Endothelial cell of umbilical vein (primary cell): ENCODE data around the gene CASP10. TPM values are rescaled to one million over a fixed set of nuclear protein-coding genes. Genes with fewer than 3 reads are reported as not detected.

ENCODE experiments used
- BruUV-seq: library from RNA; stranded (reverse); fragments of 400-500 nt; replicated peaks from 2 replicates; lab custom pipeline; 2021; lab: Mats Ljungman, UMichigan
- CTCF ChIA-PET: fragments of 300-600, 350-600 bp; sonication (Branson Sonifier 250); formaldehyde crosslinking; loops from one replicate; lab custom pipeline; 2021; ENCODE audit warnings: antibody characterized with exemption, inconsistent platforms; lab: Charles Lee
- POLR2A ChIA-PET: fragments of 300-600, 350-600 bp; sonication (Branson Sonifier 250); formaldehyde crosslinking; loops from one replicate; lab custom pipeline; 2021; ENCODE audit warnings: antibody characterized with exemption, inconsistent platforms; lab: Charles Lee
- DNase-seq: peaks from one replicate; pipeline ENCODE4 v3.0.0-alpha.2; 2011; ENCODE audit warnings: low read depth, low spot score
- FAIRE-seq: peaks from 2 replicates; lab custom pipeline; 2011; peaks lifted over from hg19 to GRCh38; lab: Jason Lieb, UNC
- H2AFZ ChIP-seq: 2 replicates; pipeline ENCODE4 v1.6.0; 2012; ENCODE audit warnings: low read depth, low read length, control low read depth, inconsistent platforms
- H3K27ac ChIP-seq: 2 replicates; pipeline ENCODE4 v1.5.1; 2011; ENCODE audit warnings: low read depth, mild to moderate bottlenecking, control low read depth, low read length, moderate library complexity; ENCODE audit not compliant: insufficient read depth
- H3K27me3 ChIP-seq, 2 experiments: 2 replicates each; pipeline versions ENCODE4 v1.6.0 to v1.6.1; 2011; ENCODE audit warnings: low read length in 2 of 2, mixed read lengths in 1 of 2; ENCODE audit not compliant: control insufficient read depth in 2 of 2, insufficient read depth in 2 of 2
- H3K36me3 ChIP-seq, 2 experiments: 2 replicates in 1 of 2; 3 replicates in 1 of 2; pipeline ENCODE4 v1.5.1; 2011; ENCODE audit warnings: low read length in 2 of 2, mild to moderate bottlenecking in 1 of 2, moderate library complexity in 1 of 2; ENCODE audit not compliant: control insufficient read depth in 2 of 2, insufficient read depth in 2 of 2; ENCODE audit errors: extremely low read depth in 1 of 2
- H3K4me1 ChIP-seq: 3 replicates; pipeline ENCODE4 v1.5.1; 2011; ENCODE audit warnings: mild to moderate bottlenecking, low read length; ENCODE audit not compliant: control insufficient read depth, insufficient read depth; ENCODE audit errors: extremely low read depth
- H3K4me2 ChIP-seq: 2 replicates; pipeline ENCODE4 v1.6.1; 2011; ENCODE audit warnings: low read length, control low read depth, mixed read lengths; ENCODE audit not compliant: insufficient read depth
- H3K4me3 ChIP-seq, 3 experiments: fragments of 200-600 bp in 1 of 3; sonication (generic), shearing (Covaris generic) in 1 of 3; replicated peaks in 1 of 3; 2 replicates each; pipeline ENCODE4 v1.5.1; 2011 to 2016; ENCODE audit warnings: control low read depth in 3 of 3, low read length in 3 of 3, mild to moderate bottlenecking in 2 of 3, inconsistent platforms in 1 of 3, low read depth in 1 of 3, moderate library complexity in 1 of 3; ENCODE audit not compliant: insufficient read depth in 1 of 3
- H3K79me2 ChIP-seq: 2 replicates; pipeline ENCODE4 v1.6.0; 2012; ENCODE audit warnings: low read length, inconsistent platforms; ENCODE audit not compliant: control insufficient read depth, insufficient read depth
- H3K9ac ChIP-seq: replicated peaks from 2 replicates; pipeline ENCODE3; 2011; ENCODE audit warnings: low read length, control low read depth; ENCODE audit not compliant: insufficient read depth; ENCODE audit errors: extremely low read depth
- H3K9me1 ChIP-seq: replicated peaks from 3 replicates; pipeline ENCODE4 v1.6.0; 2011; ENCODE audit warnings: mild to moderate bottlenecking, low read length; ENCODE audit not compliant: control insufficient read depth, insufficient read depth; ENCODE audit errors: extremely low read depth
- H3K9me3 ChIP-seq: replicated peaks from 2 replicates; pipeline ENCODE4 v1.5.1; 2012; ENCODE audit warnings: low read length, inconsistent platforms; ENCODE audit not compliant: control insufficient read depth, insufficient read depth
- H4K20me1 ChIP-seq: replicated peaks from 2 replicates; pipeline ENCODE3; 2011; ENCODE audit warnings: mild to moderate bottlenecking, low read length; ENCODE audit not compliant: control insufficient read depth, insufficient read depth; ENCODE audit errors: extremely low read depth
- CTCF ChIP-seq, 2 donors: IDR thresholded peaks; 1 replicate in 1 of 2; 2 replicates in 1 of 2; pipeline ENCODE4 v1.5.1; 2011; ENCODE audit warnings: low read length in 2 of 2, mild to moderate bottlenecking in 2 of 2, moderate library complexity in 2 of 2, control low read depth in 1 of 2, inconsistent platforms in 1 of 2, low read depth in 1 of 2; ENCODE audit not compliant: insufficient read depth in 1 of 2; ENCODE audit errors: extremely low read depth in 1 of 2
- EZH2 ChIP-seq: IDR thresholded peaks from 2 replicates; pipeline ENCODE4 v1.6.1; 2012; ENCODE audit warnings: borderline replicate concordance, low read depth, mild to moderate bottlenecking, moderate library complexity, low read length, inconsistent platforms; ENCODE audit not compliant: severe bottlenecking
- FOS ChIP-seq: IDR thresholded peaks from 2 replicates; pipeline ENCODE4 v1.6.1; 2011; ENCODE audit warnings: mild to moderate bottlenecking, low read length, moderate library complexity, borderline replicate concordance; ENCODE audit not compliant: insufficient read depth
- GATA2 ChIP-seq: IDR thresholded peaks from 2 replicates; pipeline ENCODE4 v1.7.0; 2011; ENCODE audit warnings: low read depth, mild to moderate bottlenecking, moderate library complexity, mixed read lengths, low read length; ENCODE audit not compliant: insufficient read length, insufficient read depth
- JUN ChIP-seq: IDR thresholded peaks from 2 replicates; pipeline ENCODE4 v1.6.1; 2011; ENCODE audit warnings: borderline replicate concordance, low read depth; ENCODE audit not compliant: insufficient read length, insufficient read depth
- MAX ChIP-seq: IDR thresholded peaks from 2 replicates; pipeline ENCODE4 v1.6.1; 2011; ENCODE audit not compliant: insufficient read depth, insufficient read length
- MYC ChIP-seq: IDR thresholded peaks from one replicate; pipeline ENCODE4 v1.6.1; 2011; ENCODE audit warnings: mild to moderate bottlenecking, low read depth, low read length
- POLR2A ChIP-seq: IDR thresholded peaks from 2 replicates; pipeline ENCODE4 v1.6.1; 2012; ENCODE audit warnings: low read depth, mild to moderate bottlenecking, control low read depth, low read length
- POLR2AphosphoS5 ChIP-seq: IDR thresholded peaks from 2 replicates; pipeline ENCODE4 v1.6.1; 2012; ENCODE audit warnings: low read depth, mild to moderate bottlenecking, control low read depth, low read length, moderate library complexity; ENCODE audit not compliant: insufficient read depth
- dilution Hi-C: fragments of 300-500 bp; cut with MboI; formaldehyde crosslinking; loops from one replicate; pipeline ENCODE4 v1.15.0; 2019; ENCODE audit warnings: low sequenced_read_pairs; ENCODE audit not compliant: extremely low pct_ligation_motif_present
- intact Hi-C: fragments of 100-400 bp; cut with micrococcal nuclease; formaldehyde crosslinking; loops from one replicate; pipeline ENCODE4 v1.10.0; 2022
- polyA plus RNA-seq, 4 experiments: library from polyadenylated mRNA; depleted of rRNA in 3 of 4; stranded (reverse) in 3 of 4; unstranded in 1 of 4; fragments of >200 nt; gene quantifications; 2 replicates each; pipeline versions ENCODE4 v1.2.1 to v1.2.3, GENCODE V29; 2011 to 2012; ENCODE audit warnings: missing spikeins in 1 of 4
- total RNA-seq: library from RNA; stranded (reverse); gene quantifications from 2 replicates; pipeline ENCODE4 v1.2.3, GENCODE V29; 2021

Gene CASP10
- total and polyA plus RNA-seq, 2 donors (not counting 3 experiments of a cell fraction or from before 2014, with no cell fraction given): 16.4 to 37.6 TPM

GRCh38 chr2:201137505-201138400, 45.2 kb upstream of the CASP10 start:
- no peak overlapping the region for H2AFZ ChIP-seq
- peaks cover 73% of the 10 kb centered on the region for H3K79me2 ChIP-seq
- H3K9me3 ChIP-seq: no peaks in the 10 kb centered on the region
- H3K4me1 ChIP-seq: peaks cover 33% of the 10 kb centered on the region
- POLR2A ChIA-PET: no interaction called here
- no peaks in the 10 kb centered on the region for H4K20me1 ChIP-seq
- dilution Hi-C loops: no loop called here
- no peaks in the 10 kb centered on the region for H3K9me1 ChIP-seq
- no peaks in the 10 kb centered on the region for H3K27me3 ChIP-seq
- no TSS peak for BruUV-seq
- CTCF ChIA-PET: interaction anchor here (0.9 to 2.3 kb wide), 3 partner anchors 8 to 20 kb away, joined by 4 to 9 read pairs (median 5); no protein-coding TSS in a partner anchor
- H3K4me3 ChIP-seq: no peak overlapping the region
- peaks cover 35 to 40% of the 10 kb centered on the region in 2 experiments for H3K36me3 ChIP-seq
- no peak overlapping the region for H3K4me2 ChIP-seq
- no peak for TF ChIP-seq CTCF (IDR thresholded peaks at IDR 0.05; ENCODE audit: extremely low read depth in 1 of 2, insufficient read depth in 1 of 2, low read depth in 1 of 2, low read length in 2 of 2)
- TF ChIP-seq EZH2: no peak
- no peak for TF ChIP-seq POLR2A
- TF ChIP-seq MYC: no peak
- no peak for TF ChIP-seq MAX
- TF ChIP-seq GATA2: no peak
- no peak for TF ChIP-seq FOS
- no peak for TF ChIP-seq JUN
- TF ChIP-seq POLR2AphosphoS5: no peak
- no peak overlapping the region for H3K9ac ChIP-seq
- FAIRE-seq (no peak), DNase-seq (no peak)
- intact Hi-C loops: no loop called here
- H3K27ac ChIP-seq: no peak overlapping the region
